Measurements from ENCODE around the gene EGFL7.
A peak's percentile ranks its signal among the peaks of the same experiment; 100 is the strongest.
"Not testable (repeated sequence)": the region's sequence is repeated elsewhere in the genome, so short reads cannot be mapped to it uniquely, and the experiment has no call there.

Gene EGFL7

DNA sequence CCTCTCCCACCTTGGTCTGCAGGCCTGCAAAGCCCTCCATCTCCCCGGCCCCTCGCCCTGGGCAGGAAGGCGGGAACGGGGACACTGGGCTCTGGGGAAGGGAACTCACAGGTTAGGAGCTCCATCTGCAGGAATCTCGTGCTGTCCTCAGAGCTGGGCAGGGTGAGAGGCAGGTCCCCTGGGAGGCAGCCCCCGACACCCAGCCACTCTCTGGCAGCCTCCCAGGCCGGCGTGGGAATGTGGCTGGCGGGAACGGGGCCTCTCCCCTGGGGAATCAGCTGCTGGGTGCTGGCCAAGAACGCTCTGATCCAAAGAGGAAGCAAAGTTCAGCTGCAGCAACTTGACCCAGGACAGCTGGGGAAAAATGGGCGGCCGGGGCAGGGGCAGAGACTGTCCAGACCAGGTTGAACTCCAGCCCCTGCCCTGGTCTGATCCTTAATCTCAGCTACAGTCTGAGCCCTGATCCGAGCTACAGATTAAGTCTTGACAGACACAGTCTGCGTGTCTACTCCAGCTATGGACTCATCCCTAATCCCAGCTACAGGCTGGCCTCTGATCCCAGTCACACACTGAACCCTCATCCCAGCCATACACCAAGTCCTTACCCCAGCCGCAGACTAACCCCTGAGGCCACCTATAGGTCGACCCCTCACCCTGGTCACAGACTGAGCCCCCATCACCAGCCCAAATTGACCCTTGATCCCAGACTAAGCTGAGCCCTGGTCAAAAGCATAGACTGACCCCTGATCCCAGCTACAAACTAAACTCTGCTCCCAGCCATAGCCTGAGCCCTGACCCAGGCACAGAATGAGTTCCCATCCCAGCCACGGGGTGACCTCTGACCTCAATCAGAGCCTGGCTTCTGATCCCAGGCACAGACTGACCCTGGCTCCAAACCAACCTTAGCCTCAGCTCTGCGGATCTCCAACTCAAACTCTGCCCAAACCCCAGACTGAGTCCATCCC lies 37.3 kb upstream of the EGFL7 start:
- no peak for DNase-seq

DNA sequence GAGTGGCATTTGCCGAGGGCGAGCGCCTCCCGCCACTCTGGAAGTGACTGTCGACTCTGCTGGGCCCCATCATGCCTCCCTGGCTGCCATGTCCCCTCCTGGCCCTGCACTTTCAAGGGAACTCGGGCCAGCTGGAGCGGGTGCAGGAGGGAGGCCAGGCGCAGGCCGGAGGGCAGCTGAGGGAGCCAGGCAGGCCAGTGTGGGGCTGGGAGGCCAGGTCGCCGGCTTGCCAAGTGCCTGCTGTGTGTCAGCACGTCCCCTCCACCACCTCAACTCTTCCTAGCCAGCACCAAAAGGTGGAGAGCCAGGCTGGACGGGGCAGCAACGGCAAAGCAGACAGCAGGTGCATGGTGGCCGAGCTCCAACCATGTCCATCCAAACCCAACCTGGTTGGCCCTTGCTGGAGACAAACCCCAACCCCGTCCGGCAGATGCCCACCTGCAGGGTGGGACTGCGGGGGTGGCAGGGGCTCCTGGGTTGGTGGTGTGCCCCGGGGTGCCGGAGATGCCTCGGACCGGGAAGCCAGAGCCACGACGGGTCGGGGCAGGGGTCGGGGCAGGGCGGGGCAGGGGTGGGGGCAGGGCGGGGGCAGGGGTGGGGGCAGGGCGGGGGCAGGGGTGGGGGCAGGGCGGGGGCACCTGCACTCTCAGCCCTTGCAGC lies 36.5 kb upstream of the EGFL7 start:
- no peak for DNase-seq

DNA sequence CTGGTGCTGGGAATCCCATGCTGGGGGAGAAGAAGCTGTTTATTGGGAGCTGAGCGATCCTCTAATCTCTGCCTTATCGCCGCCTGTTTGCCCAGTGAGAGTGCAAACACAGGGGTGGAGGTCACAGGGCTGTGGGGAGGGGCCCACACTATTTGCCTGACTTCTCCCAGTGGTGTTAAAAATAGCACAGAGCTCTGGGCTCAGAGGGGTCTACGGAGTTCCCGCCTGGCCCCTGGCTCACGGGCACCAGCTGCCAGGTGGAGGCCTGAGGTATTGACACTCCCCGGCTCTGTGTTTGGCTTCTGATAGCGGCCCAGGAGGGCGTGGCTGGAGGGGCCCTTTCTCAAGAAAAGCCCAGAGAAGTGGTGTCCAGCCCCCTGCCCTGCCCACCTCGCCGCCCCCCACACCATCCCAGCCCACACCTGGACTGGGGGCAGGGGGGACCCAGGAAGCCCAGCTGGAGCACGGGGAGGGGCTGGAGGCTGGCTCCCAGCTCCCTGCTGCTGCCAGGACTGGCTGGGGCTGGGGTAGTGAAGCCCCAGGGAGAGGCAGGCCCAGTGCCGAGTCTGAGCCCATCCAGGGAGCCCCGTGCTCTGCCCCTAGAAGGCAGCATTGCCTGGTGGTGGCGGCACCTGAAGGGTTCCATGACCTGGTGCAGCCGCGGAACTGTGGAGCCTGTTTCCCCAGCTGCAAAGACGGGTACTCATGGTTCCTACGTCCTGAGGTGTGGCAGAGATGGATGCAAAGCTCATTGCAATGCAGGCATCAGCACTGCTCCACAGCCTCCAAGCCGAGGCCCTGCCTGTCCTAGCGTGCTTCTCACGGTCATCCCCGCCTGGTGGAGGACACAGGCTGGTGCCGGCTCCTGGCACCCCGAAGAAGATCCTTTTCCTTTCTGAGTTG lies 35.7 kb upstream of the EGFL7 start:
- DNase-seq = no peak

DNA sequence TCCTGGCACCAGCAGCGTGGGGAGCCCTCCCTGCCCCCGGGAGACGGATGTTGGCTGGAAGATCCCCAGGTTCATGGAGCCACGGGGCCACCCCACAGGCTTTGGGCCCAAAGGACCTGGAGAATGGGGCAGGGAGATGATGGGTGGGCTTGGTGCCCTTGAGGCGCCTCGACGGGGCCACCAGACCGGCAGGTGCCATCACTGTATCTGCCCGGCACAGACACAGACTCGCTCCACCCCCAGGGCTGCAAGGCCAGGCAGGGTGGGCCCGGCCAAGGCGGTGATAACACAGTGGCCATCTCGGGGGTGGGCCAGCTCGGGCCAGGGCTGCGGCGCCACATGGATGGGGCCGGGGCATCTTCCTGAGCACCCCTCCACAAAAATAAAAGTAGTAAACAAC lies 35.0 kb upstream of the EGFL7 start:
- DNase-seq = no peak

DNA sequence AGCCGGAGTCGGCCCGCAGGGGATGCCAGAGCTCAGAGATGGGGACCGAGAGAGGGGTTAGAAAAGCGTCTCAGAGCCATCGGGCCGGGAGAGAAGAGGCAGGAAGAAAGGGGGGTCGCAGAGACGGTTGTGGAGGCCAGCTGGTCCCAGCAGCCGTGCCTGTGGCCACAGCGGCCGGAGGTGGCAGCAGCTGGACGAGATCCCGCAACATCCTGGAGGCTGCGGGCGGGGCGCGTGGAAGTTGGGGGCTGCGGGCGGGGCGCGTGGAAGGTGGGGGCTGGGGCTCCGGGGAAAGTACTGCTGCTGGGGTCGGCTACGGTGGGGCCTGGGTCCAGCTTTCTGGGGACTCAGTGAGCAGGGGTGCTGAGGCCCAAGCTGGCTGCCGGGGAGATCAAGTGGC lies 34.4 kb upstream of the EGFL7 start:
- no peak for DNase-seq

DNA sequence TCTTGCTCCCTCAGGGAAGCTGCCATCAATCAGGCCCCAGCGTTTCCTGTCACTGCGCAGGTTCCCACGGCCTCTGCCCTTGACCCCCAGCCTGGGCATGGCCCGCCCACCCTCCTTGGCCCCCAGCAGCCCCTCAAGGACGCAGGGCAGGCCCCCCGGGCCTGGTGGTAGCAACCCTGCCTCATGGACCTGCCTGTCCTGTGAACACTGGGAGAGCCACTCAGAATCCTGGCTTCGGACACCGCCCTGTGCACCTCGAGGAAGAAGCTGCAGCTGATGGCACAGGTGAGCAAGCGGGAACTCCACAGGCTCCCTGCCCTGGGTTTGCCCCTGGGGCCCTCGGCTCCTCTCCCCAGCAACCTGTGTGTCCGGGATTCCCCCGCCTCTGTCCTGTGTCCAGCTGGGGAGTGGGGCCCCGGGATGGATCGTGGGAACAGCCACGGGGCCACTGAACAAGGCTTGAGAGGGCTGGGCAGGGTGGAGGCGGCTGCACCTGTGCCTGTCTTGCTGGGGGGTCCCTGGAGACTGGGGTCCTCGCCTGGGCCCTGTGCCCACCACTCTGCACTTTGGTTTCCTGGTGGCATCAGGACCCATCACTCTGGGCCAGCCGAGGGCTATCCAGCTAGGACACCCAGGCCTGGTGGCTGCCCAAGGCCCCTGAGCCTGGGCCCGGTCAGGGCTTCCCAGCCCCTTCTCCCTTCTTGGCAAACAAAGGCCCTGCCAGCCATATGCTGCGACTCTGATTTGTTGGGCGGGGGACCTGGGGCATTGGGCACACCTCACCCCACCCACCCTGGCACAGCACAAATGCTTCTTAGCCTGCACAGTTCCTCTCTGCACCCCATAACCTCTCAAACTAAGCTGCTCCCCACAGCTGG lies 33.5 kb upstream of the EGFL7 start:
- no peak for DNase-seq

DNA sequence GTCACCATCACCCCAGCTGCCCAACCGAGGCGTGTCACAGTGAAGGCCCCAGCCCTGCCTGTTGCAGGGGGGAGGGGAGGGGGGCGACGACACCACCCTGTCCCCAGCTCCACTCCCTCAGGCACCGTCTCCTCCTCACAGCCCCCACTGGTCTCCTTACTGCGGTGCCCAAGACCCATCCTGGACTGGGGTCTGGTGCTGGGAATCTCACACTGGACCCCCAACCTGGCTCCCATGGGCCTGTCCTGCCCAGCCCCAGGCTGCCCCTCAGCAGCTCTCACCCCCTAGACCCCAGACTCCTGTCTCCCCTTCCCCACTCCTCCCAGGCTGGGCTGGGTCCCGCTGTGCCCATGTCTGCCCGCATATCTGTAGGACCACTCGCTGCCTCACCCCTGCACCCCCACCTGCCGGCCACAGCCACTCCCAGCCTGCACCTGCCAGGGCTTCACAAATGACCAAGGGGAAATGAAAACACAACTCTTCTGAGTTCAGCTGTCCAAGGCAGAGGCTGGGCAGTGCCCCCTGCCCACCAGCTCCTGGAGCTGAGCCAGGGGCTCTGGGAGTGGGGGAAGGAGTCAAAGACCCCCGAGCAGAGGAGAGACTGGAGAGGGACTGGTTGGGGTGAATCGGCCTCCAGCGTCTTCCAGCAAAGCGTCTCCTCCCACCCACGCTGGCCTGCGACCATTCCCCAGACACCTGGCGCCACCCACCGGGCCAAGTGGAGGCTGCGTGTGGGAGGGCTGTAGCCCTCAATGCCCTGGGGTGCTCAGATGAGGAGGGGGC lies 32.6 kb upstream of the EGFL7 start:
- peak; percentile 62 for DNase-seq

DNA sequence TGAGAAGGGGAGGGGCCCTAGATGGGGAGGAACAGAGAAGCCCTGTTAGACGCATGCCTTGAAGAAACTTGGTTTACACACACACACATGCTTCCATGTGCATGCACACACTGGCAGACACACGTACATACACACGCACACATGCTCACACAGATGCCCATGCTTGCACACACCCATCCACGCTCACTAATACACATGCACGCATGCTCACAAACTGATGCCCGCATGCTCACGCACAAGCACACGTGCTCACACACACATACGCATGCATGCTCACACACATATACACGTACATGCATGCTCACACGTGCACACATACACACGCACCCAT lies 32.1 kb upstream of the EGFL7 start:
- no peak for DNase-seq

DNA sequence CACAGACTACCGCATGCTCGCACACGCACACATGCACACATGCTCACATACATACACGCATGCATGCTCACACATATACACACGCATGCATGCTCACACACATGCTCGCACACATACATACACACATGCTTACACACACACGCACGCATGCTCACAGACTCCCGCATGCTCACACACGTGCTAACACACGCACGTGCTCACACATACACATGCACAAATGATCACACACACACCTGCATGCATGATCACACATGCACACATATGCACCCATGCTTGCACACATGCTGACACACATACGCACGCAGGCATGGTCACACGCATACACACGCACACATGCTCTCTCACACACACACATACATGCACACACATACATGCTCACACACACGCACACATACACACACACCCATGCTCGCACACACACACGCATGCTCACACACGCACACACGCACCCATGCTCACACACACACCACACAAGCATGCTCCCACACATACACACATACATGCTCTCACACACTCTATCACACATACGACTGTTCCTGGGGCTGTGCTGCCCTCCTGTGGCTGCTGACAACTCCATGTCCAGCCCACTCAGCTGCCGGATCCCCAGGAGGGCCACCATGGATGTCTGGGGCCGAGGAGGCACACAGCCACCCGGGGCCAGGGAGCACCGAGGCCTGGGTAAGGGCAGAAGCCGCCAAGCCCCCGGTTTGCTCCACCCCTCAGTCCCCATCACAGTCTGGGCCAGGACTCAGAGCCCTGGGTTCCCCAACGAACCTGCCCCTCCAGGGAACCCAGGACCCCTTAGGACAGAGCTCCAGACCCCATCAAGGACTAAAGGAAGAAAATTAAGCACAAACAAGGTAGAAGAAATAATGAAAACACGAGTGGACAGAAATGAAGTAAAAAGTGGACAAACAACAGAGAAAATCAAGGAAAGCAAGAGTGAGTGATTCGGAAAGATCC lies 31.4 kb upstream of the EGFL7 start:
- peak; percentile 78 for DNase-seq

DNA sequence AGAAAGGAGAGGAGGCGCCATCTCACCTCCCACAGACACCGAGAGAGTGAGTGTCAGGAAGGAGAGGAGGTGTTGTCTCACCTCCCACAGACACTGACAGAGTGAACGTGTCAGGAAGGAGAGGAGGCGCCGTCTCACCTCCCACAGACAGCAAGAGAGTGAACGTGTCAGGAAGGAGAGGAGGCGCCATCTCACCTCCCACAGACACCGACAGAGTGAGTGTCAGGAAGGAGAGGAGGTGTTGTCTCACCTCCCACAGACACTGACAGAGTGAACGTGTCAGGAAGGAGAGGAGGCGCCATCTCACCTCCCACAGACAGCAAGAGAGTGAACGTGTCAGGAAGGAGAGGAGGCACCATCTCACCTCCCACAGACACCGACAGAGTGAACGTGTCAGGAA lies 30.6 kb upstream of the EGFL7 start:
- DNase-seq = not testable (repeated sequence)

DNA sequence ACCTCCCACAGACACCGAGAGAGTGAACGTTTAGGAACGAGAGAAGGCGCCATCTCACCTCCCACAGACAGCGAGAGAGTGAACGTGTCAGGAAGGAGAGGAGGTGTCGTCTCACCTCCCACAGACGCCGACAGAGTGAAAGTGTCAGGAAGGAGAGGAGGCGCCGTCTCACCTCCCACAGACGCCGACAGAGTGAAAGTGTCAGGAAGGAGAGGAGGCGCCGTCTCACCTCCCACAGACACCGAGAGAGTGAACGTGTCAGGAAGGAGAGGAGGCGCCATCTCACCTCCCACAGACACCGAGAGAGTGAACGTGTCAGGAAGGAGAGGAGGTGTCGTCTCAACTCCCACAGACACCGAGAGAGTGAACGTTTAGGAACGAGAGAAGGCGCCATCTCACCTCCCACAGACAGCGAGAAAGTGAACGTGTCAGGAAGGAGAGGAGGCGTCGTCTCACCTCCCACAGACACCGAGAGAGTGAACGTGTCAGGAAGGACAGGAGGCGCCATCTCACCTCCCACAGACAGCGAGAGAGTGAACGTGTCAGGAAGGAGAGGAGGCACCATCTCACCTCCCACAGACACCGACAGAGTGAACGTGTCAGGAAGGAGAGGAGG lies 30.1 kb upstream of the EGFL7 start:
- DNase-seq = not testable (repeated sequence)

DNA sequence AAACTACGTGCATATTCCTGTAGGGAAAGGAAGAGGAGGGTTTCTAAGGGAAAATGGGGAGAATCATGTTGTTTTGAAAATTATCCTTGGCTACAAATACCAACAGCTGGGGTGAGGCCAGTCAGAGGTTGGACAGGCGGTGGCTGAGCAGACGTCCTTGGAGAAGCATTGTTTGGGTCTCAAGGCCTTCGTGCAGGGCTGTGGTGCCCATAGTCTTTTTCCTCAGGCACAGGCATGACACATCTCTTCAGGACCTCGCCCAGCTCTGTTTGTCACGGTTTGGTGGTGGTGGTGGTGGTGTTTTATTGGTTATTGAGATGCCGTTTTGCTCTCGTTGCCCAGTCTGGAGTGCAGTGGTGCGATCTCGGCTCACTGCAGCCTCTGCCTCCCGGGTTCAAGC lies 27.8 kb upstream of the EGFL7 start:
- no peak for DNase-seq

DNA sequence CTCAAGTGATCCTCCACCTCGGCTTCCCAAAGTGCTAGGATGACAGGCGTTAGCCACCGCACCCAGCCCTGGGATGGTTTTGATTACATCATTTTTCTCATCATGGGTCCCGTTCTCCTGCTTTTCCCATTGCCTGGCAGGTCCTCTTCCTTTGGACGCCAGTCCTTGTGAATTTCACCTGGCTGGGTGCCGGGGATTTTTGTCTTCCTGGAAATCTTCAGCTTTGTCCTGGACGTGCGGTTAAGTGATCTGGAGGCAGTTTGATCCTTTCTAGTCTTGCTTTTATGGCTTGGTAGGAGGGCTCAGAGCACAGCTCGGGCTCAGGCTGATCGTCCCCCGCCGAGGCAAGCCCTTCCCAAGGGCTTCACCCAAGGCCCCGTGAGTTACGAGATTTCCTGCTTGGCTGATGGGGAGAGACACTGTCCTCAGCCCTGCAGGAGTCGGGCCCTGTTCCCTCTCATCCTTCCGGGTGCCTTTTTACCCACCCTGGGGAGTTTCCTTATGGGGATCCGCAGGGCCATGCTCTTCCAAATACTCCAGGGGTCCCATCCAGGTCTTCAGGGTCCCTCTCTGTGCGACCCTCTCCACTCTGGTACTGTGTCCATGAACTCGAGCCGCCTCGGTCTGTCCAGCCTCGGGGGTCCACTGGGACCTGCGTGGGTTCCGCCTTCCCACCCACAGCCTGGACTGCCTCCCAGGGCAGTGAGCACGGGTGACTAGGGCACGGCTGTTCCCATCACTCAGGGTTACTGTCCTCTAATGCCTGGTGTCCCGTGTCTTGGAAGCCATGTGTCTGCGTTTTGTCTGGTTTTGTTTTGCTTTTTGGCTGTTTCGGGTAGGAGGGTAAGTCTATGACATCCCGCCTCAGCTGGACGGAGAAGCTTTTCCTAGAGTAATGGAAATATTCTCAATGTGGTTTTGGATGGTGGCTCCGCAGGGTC lies 22.3 kb upstream of the EGFL7 start:
- no peak for DNase-seq

DNA sequence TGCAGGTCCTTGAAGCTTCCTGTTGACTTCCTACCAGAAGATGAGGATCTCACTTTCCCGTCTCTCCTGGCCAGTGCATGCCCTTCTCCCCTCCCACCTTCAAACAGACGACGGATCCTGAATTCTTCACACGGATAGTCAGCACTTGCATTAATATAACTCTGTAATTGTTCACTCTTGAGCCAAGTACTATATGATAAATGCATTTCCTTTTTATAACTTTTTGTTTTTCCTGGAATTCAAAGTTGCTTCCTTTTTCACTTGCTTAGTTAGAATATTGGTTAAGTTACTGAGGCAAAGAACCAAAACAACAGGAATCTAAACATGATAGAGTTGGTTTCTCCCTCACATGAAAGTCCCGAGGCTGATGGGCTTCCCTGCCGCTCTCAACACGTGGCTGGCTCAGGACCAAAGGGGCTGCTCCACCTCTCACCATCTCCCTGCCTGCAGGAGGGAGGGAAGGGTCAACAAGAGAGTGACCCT lies 20.2 kb upstream of the EGFL7 start:
- DNase-seq = no peak

DNA sequence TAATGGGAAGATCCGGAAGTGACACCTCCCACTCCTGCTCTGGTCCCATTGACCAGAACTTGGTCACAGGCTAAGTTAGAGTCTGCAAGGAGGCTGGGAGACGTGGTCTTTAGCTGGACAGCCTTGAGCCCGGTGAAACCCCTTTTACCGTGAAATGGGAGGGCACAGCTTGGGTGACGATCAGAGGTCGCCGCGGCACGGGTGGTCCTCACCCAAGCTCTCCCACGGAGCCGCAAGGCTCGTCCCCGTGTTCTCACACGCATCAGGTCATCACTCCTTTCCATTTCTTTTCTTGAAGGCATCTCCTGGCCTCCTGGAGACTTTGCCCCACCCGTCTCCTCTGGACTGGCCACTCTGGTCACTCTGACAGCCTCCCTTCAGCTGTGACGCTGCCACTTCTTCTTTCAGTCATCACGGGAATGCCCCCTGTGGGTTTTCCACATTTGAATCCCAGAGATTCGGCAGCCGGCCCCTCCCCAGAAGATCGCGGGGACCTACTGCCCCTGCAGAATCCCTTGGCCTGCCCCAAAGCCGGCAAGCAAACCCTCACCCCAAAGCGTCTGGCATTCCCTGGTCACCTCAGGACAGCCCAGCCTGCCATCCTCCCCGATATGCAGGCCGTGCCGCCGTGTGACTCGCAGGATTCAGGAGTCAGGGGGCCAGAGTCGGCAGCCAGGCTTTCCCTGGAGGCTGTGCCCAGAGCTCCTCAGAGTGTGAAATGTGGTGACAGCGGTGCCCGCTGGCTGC lies 18.9 kb upstream of the EGFL7 start:
- DNase-seq = no peak

DNA sequence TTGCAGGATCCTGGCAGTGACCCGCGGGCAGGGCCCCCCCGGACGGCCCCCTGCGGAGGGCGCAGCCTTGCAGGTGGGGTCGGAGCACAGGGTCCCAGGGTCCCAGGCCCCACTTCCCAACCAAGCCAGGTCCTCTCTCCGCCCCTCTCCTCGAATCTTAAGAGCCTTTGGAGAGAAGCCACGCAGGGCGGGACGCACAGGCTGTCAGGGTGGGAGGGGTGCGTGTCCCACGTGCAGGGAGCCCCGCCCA lies 18.4 kb upstream of the EGFL7 start:
- no peak for DNase-seq

DNA sequence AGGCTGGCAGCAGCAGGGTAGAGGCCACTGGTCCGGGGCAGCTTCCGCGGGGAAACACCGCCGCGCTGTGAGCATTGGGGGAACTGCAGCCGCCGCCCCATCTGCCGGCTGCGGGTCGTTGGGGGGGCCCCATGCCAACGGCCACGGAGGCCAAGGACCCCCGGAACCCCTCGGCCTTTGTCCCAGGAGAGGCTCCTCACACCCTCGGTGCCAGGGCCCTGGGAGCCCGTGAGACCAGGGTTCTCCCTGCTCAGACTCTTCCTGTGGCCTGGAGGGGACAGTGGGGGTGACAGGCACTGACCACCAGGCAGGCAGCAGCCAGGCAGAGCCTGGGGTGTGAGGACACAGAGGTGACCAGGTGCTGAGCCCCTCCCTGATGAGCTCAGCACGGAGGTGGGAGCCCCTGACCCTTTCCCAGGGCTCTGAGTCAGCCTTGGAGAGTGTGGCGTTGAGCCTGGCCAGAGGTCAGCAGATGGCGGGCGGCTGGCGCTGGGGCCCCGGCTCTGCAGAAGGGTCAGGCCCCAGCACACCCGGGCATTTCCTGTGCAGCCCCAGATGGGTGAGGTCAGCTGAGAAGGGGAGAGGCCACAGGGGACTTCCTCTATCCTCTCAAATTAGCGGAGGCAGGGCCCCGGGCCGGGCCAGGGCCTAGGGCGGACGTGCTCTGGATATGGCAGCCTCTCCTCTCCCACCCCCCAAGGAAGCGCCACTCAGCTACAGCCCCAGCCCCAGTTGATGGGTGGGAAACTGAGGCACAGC lies 17.9 kb upstream of the EGFL7 start:
- peak; percentile 78 for DNase-seq

Measured in stimulated activated CD4-positive, alpha-beta T cell treated with anti-CD3 and anti-CD28 coated beads, Interleukin-1b, Interleukin-23, amount 100 ng/mL, for 48 hours (primary cell).